ENCODE data around the gene CD36.

The CD36 gene

GRCh38 chr7:80708123-80708522 is 69.7 kb downstream of the CD36 start:
- no peak for DNase-seq

DNA sequence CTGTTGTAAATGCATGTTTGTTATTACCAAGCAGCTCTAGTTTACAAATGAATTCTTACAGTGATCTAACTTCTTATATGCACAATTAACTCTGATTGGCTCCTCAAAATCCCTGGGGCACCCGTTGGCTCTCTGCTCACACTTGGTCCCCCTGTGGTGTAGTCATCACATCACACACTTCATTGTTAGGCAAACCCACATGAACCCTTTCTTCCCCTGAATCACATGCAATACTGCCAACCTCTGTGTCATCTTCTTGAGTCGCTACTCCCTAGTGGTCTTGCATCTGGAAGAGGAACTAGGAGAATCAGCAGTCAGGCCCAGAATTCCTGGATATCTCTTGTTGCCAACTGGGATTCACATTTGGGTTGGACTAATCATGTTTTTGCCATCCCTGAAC is 73.1 kb downstream of the CD36 start:
- no peak for DNase-seq

DNA sequence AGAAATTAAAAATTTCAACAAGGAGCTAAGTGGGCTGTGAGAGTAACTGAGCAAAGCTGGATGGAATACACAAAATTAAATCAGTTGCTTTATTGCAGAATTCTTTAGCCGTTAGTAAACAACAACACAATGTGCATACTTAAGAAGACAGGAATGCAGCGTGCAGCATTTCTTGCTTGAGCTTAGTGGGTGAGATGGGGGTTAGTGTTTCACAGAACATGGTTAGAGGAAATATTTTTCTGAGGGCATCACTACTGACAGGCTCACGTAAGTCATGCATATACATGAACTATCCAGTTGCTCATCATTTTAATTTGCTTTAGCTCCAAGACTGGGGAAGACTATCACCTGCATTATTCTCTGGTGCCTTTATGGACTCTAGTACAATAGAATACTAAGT is 80.8 kb downstream of the CD36 start:
- DNase-seq: no peak

GRCh38 chr7:80720146-80720545 is 81.7 kb downstream of the CD36 start:
- no peak for DNase-seq

DNA sequence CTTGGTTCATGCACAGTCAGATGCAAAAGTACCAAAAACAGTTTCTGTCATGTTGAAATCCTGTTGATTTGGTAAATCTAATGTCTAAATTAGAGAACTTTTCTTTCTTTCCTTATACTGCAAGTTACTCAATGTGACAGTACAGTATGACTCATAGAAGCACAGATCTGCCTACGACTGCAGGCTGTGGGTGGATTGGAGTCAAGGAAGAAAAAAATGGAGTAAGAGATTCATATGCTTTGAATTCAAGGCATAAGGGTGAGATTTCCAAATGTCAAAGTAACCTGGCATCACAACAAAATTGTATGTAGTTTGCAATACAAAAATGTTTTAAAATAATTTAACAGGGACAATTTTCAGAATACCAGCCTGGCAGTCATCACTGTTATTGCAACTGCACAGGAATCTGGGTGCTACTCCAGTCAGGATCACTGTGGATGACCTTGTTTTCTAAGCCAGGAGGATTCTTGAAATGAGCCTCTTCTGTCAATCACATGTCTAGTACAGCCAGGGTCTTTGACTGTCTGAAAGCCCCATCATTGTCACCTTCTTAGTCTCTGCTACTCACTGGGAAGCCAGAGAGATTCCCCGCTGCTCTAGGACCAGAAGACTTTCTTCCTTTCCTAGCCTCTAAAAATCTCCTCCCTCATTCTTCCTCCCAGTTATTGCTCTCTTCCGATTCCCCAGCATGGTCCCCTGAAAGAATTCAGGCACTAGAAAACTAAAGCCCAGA is 83.6 kb downstream of the CD36 start:
- no peak for DNase-seq

DNA sequence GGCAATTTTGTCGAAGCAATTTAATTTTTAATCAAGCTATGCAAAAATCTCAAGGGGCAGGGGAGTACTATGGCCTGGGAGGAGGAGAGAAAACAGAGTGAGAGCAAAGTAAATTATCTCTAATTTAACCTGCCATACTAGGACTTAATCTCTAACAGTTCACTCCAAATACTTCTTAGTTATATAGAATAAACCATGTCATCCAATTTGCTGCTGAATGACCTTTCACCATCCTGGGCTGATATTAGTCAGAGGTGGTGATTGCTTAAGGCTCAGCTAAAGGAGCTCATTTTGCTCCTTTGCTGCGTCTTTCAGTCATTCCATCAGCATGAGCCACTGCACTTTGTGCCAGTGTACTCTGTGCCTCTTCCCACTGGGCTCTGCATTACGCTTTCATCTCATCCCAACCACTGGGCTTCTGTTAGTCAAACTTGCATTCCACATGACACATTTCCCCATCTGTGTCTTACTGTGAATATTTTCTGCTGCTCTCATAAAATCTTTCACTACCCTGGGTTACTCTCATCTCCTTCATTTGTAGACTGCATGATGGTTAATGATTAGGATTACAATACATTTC is 84.3 kb downstream of the CD36 start:
- no peak for DNase-seq

DNA sequence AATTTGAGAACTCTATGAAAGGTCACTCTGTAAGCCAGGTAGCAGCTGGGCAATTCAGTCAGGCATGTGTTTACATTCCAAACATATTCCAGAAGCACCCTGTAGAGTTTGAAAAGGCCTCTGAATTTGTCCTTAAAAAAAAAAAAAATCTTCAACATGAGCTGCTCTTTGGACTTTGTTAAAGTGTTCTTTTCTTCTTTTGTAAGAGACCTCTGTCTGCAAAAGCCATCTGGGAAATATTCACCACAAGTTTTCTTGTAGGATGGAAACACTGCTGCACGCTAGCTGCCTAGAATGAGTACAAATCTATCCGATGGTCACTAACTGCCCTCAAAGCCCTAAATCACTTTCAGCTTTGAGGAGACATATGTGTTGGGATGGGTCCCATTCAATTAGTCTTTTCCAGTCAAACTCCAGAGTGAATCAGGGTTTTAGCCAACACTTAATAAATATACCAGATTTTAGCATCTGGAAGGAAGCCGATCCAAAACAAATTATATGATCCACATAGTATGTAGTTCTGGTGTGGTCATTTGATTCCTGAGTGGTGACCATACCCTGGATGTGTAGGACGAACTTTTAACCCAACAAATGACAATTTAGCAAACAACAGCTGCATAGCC is 85.9 kb downstream of the CD36 start:
- DNase-seq: no peak

GRCh38 chr7:80725181-80725611 is 86.8 kb downstream of the CD36 start:
- DNase-seq: no peak

Data from NCI-H345 (cell line).